Measurements from ENCODE around the gene TMEM108.

TMEM108 gene

GRCh38 chr3:133169331-133170068 is 131.3 kb downstream of the TMEM108 start:
- DNase-seq, result no peak

- DNase-seq, result no peak
Measured at GRCh38 chr3:133171831-133172230, 133.6 kb downstream of the TMEM108 start.

- DNase-seq, result no peak
Measured at GRCh38 chr3:133181392-133182150, 143.4 kb downstream of the TMEM108 start.

- no peak for DNase-seq
Measured at GRCh38 chr3:133187870-133188379, 149.7 kb downstream of the TMEM108 start.

- DNase-seq, result no peak
Measured at GRCh38 chr3:133188996-133189395, 150.8 kb downstream of the TMEM108 start.

- DNase-seq, result no peak
Measured at GRCh38 chr3:133189893-133190292, 151.7 kb downstream of the TMEM108 start.

- no peak for DNase-seq
Measured at GRCh38 chr3:133191818-133192217, 153.6 kb downstream of the TMEM108 start.

GRCh38 chr3:133192363-133192945 is 154.3 kb downstream of the TMEM108 start:
- DNase-seq, result no peak

- DNase-seq, result no peak
Measured at GRCh38 chr3:133192967-133193366, 154.8 kb downstream of the TMEM108 start.

- no peak for DNase-seq
Measured at GRCh38 chr3:133196527-133196926, 158.3 kb downstream of the TMEM108 start.

GRCh38 chr3:133197619-133198018 is 159.4 kb downstream of the TMEM108 start:
- DNase-seq, result no peak

- no peak for DNase-seq
Measured at GRCh38 chr3:133206921-133207320, 168.7 kb downstream of the TMEM108 start.

- DNase-seq, result no peak
Measured at GRCh38 chr3:133208184-133208583, 170.0 kb downstream of the TMEM108 start.

- no peak for DNase-seq
Measured at GRCh38 chr3:133209871-133210550, 171.8 kb downstream of the TMEM108 start.

- DNase-seq, result no peak
Measured at GRCh38 chr3:133210656-133211055, 172.5 kb downstream of the TMEM108 start.

- DNase-seq, result no peak
Measured at GRCh38 chr3:133211449-133211848, 173.3 kb downstream of the TMEM108 start.

- no peak for DNase-seq
Measured at GRCh38 chr3:133211856-133212255, 173.7 kb downstream of the TMEM108 start.

- no peak for DNase-seq
Measured at GRCh38 chr3:133213937-133214336, 175.7 kb downstream of the TMEM108 start.

- DNase-seq, result no peak
Measured at GRCh38 chr3:133227813-133228212, 189.6 kb downstream of the TMEM108 start.

GRCh38 chr3:133230195-133230594 is 192.0 kb downstream of the TMEM108 start:
- DNase-seq, result no peak

- no peak for DNase-seq
Measured at GRCh38 chr3:133236901-133237300, 198.7 kb downstream of the TMEM108 start.

- no peak for DNase-seq
Measured at GRCh38 chr3:133237380-133237779, 199.2 kb downstream of the TMEM108 start.

- no peak for DNase-seq
Measured at GRCh38 chr3:133238015-133238414, 199.8 kb downstream of the TMEM108 start.
